CD4-positive, alpha-beta memory T cell (primary cell): Measurements from ENCODE around the gene RTL10. TPM values are rescaled to one million over a fixed set of nuclear protein-coding genes. Genes with fewer than 3 reads are reported as not detected.

Experiments used
- CTCF ChIA-PET: fragments of 350-600 bp; sonication (Branson Sonifier 250); formaldehyde crosslinking; loops from one replicate; lab custom pipeline; 2021; ENCODE audit warnings: inconsistent platforms; ENCODE audit not compliant: partially characterized antibody; lab: Charles Lee
- POLR2A ChIA-PET: fragments of 350-600 bp; sonication (Branson Sonifier 250); formaldehyde crosslinking; loops from one replicate; lab custom pipeline; 2021; ENCODE audit not compliant: partially characterized antibody; lab: Charles Lee
- DNase-seq, 5 donors: peaks; one replicate each; pipeline versions ENCODE4 v3.0.0 to v3.0.0-alpha.2; 2020 to 2022; ENCODE audit warnings: mixed read lengths in 1 of 5
- H3K27ac ChIP-seq: one replicate; pipeline ENCODE4 v1.7.0; 2013; ENCODE audit warnings: low read depth, low read length
- H3K27me3 ChIP-seq: 2 replicates; pipeline ENCODE4 v1.7.0; 2013; ENCODE audit warnings: mild to moderate bottlenecking, low read length, moderate library complexity; ENCODE audit not compliant: insufficient read depth
- H3K36me3 ChIP-seq: 2 replicates; pipeline ENCODE4 v1.7.0; 2013; ENCODE audit warnings: mild to moderate bottlenecking, low read length, moderate library complexity; ENCODE audit not compliant: insufficient read depth
- H3K4me1 ChIP-seq: 2 replicates; pipeline ENCODE4 v1.7.0; 2013; ENCODE audit warnings: mild to moderate bottlenecking, low read length, moderate library complexity; ENCODE audit not compliant: insufficient read depth
- H3K4me3 ChIP-seq, 2 donors: one replicate each; pipeline ENCODE4 v1.7.0; 2013; ENCODE audit warnings: low read length in 2 of 2, mild to moderate bottlenecking in 1 of 2
- H3K9me3 ChIP-seq, 2 donors: one replicate each; pipeline ENCODE4 v1.7.0; 2013; ENCODE audit warnings: low read length in 2 of 2, control low read depth in 1 of 2; ENCODE audit not compliant: control insufficient read depth in 1 of 2
- H3K27ac Mint-ChIP-seq, 7 donors: one replicate each; pipeline ENCODE4 v1.8.0; 2020 to 2021; ENCODE audit warnings: mixed read lengths in 7 of 7, mild to moderate bottlenecking in 6 of 7, inconsistent platforms in 3 of 7, moderate library complexity in 3 of 7
- H3K27me3 Mint-ChIP-seq, 2 donors: one replicate each; pipeline ENCODE4 v1.8.0; 2020 to 2021; ENCODE audit warnings: mixed read lengths in 2 of 2
- H3K36me3 Mint-ChIP-seq, 2 donors: one replicate each; pipeline ENCODE4 v1.8.0; 2020 to 2021; ENCODE audit warnings: mixed read lengths in 2 of 2, inconsistent platforms in 1 of 2, mild to moderate bottlenecking in 1 of 2
- H3K4me1 Mint-ChIP-seq, 4 donors: one replicate each; pipeline ENCODE4 v1.8.0; 2020 to 2021; ENCODE audit warnings: mixed read lengths in 4 of 4, mild to moderate bottlenecking in 1 of 4
- H3K4me3 Mint-ChIP-seq, 8 donors: one replicate each; pipeline ENCODE4 v1.8.0; 2020 to 2021; ENCODE audit warnings: mixed read lengths in 8 of 8, mild to moderate bottlenecking in 7 of 8, moderate library complexity in 6 of 8, inconsistent platforms in 3 of 8
- H3K9me3 Mint-ChIP-seq, 8 donors: one replicate each; pipeline ENCODE4 v1.8.0; 2020 to 2021; ENCODE audit warnings: mixed read lengths in 8 of 8, mild to moderate bottlenecking in 5 of 8, inconsistent platforms in 3 of 8, moderate library complexity in 1 of 8
- intact Hi-C: fragments of 100-400 bp; cut with micrococcal nuclease; formaldehyde crosslinking; loops from one replicate; pipeline ENCODE4 v1.15.1; 2023
- polyA plus RNA-seq, 2 donors: library from polyadenylated mRNA; unstranded; fragments of 300-500 nt; fragmentation: Illumina TruSeq; gene quantifications; one replicate each; pipeline ENCODE4 v1.2.3, GENCODE V29; 2021
- total RNA-seq, 2 experiments: library from RNA; stranded (reverse); gene quantifications; one replicate each; pipeline ENCODE4 v1.2.3, GENCODE V29; 2021

Gene RTL10
- total and polyA plus RNA-seq, 4 experiments from 2014 or later, result 4.3 to 27.6 (median 20.0) TPM

- ChIA-PET POLR2A (no interaction called here), CTCF (no interaction called here)
- Histone ChIP-seq H3K9me3 (no peaks in the 10 kb centered on the region), H3K4me1 (no peaks in the 10 kb centered on the region), H3K27me3 (no peaks in the 10 kb centered on the region), H3K27ac (no peak overlapping the region), H3K4me3 (no peak overlapping the region), H3K36me3 (peaks cover 3% of the 10 kb centered on the region)
- intact Hi-C loops, result no loop called here
- peaks cover 0 to 5% (median 4%) of the 10 kb centered on the region in 4 donors for H3K4me1 Mint-ChIP-seq
- H3K36me3 Mint-ChIP-seq, result peaks cover 2 to 7% of the 10 kb centered on the region in 2 donors
- no peaks in the 10 kb centered on the region for H3K9me3 Mint-ChIP-seq
- no peak overlapping the region for H3K4me3 Mint-ChIP-seq
- no peak for DNase-seq
- H3K27me3 Mint-ChIP-seq, result no peaks in the 10 kb centered on the region
- H3K27ac Mint-ChIP-seq, result no peak overlapping the region
Observed at GRCh38 chr22:19824926-19825339, 29.7 kb downstream of the RTL10 start.

DNA sequence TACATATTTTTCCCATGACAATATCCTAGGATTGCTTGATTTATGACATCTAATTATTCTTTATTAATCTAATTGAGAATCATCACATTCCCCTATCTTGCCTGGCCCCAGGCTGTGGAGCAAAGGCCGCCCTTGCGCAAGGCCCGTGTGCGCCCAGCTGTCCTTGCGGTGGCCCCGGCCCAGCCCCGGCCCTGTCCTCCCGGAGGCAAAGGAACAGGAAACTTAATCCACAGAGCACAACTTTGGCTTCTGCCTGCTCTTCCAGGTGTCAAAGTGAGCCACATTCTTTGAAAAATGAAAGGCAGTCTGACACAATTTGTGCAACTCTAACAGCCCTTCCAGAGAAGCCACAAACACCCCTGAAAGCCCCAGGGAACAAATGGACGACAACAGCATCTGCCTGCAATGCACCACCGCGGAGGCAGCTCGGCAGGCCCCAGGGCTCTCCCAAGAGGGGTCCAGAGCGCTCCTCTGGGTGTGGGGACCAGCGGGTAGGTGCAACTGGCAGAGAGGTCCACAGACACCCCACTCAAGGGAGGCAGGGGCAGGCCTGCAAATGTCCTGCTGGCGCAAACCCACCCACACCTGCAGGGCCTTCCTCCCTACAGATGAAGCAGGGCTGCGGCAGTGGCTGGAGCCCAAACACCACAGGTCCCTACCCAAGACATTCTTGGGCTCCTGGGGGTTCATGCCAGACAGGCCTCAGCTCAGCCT, 30.3 kb downstream of the RTL10 start:
- DNase-seq, result no peak
- Mint-ChIP-seq H3K4me3 (no peak overlapping the region), H3K9me3 (no peaks in the 10 kb centered on the region), H3K4me1 (peaks cover 0 to 5% (median 4%) of the 10 kb centered on the region in 4 donors), H3K27ac (no peak overlapping the region), H3K27me3 (no peaks in the 10 kb centered on the region), H3K36me3 (peaks cover 3 to 7% of the 10 kb centered on the region in 2 donors)
- H3K4me3 ChIP-seq, result no peak overlapping the region
- H3K4me1 ChIP-seq, result no peaks in the 10 kb centered on the region
- no peaks in the 10 kb centered on the region for H3K9me3 ChIP-seq
- intact Hi-C loops, result no loop called here
- no peaks in the 10 kb centered on the region for H3K27me3 ChIP-seq
- no peak overlapping the region for H3K27ac ChIP-seq
- ChIA-PET CTCF (no interaction called here), POLR2A (no interaction called here)
- peaks cover 3% of the 10 kb centered on the region for H3K36me3 ChIP-seq

DNA sequence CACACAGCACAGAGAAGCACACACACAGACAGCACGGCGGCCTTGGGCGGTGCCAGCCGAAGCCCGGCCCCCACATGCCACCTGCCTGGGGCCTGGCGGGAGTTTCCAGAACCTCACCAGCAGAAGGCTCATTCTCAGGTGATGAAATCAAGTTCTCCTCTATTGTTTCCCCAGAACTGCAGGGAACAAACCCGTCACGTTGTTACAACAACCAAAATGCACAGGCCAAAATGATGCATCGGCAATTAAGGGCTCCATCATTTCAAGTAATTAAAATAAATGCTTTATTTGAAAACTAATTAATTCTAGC, 30.8 kb downstream of the RTL10 start:
- ChIA-PET CTCF (no interaction called here), POLR2A (interaction anchor here (1.1 kb wide), 1 partner anchor 32 kb away, joined by 3 read pairs; no protein-coding TSS in a partner anchor)
- H3K36me3 ChIP-seq, result peaks cover 3% of the 10 kb centered on the region
- H3K9me3 ChIP-seq, result no peaks in the 10 kb centered on the region
- intact Hi-C loops, result no loop called here
- Mint-ChIP-seq H3K4me3 (no peak overlapping the region), H3K36me3 (peaks cover 3 to 7% of the 10 kb centered on the region in 2 donors), H3K27me3 (no peaks in the 10 kb centered on the region), H3K4me1 (peaks cover 0 to 5% (median 4%) of the 10 kb centered on the region in 4 donors), H3K27ac (no peak overlapping the region), H3K9me3 (no peaks in the 10 kb centered on the region)
- DNase-seq, result no peak
- no peak overlapping the region for H3K27ac ChIP-seq
- H3K4me1 ChIP-seq, result no peaks in the 10 kb centered on the region
- H3K4me3 ChIP-seq, result no peak overlapping the region
- H3K27me3 ChIP-seq, result no peaks in the 10 kb centered on the region

- Histone ChIP-seq H3K27me3 (no peaks in the 10 kb centered on the region), H3K4me3 (no peak overlapping the region), H3K9me3 (no peaks in the 10 kb centered on the region), H3K27ac (no peak overlapping the region), H3K4me1 (no peaks in the 10 kb centered on the region), H3K36me3 (peaks cover 3% of the 10 kb centered on the region)
- CTCF ChIA-PET, result no interaction called here
- Mint-ChIP-seq H3K27me3 (no peaks in the 10 kb centered on the region), H3K27ac (no peak overlapping the region), H3K9me3 (no peaks in the 10 kb centered on the region), H3K4me3 (no peak overlapping the region), H3K36me3 (peaks cover 3 to 7% of the 10 kb centered on the region in 2 donors), H3K4me1 (peaks cover 0 to 5% (median 4%) of the 10 kb centered on the region in 4 donors)
- intact Hi-C loops, result no loop called here
- no peak for DNase-seq
- POLR2A ChIA-PET, result interaction anchor here (1.1 kb wide), 1 partner anchor 32 kb away, joined by 3 read pairs; no protein-coding TSS in a partner anchor
Observed at GRCh38 chr22:19823191-19823901, 31.3 kb downstream of the RTL10 start.

DNA sequence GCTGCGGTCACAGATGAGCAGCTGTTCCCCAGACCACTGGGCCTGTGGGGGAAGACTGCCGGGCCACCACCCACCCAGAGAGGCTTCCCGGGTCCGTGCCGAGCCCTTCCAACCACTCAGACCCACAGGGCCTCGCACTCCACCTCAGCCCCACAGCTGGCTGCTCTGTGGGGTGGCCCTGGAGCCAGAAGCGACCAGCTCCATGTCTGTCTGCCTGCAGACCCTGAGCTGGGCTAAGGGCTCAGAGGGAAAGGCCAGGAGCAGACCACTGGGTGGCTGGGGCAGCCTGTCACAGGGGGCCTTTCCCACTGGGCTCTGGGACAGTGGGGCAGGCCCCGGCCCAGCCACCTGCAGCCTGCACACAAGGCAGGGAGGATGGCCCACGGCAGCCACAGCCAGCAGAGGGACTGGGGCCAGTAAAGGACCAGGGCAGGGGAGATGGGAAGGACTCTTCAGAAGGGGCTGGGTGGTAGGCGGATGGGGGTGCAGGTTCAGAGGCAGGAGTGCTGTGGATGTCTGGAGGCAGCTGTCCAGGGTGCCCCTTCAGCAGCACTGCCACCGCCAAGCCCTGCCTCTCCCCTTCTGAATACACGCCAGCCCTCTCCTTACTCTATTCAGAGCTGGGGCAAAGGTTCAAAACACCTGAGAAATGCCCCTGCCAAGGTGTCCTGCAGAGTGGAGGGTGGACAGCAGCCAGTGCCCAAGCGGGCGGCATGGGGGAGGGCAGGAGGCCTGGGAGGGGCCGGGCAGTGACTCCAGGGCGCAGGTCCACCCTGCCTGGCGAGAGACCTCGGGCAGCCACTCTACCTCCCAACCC, 32.2 kb downstream of the RTL10 start:
- Mint-ChIP-seq H3K36me3 (peaks cover 1 to 7% of the 10 kb centered on the region in 2 donors), H3K9me3 (no peaks in the 10 kb centered on the region), H3K27me3 (no peaks in the 10 kb centered on the region), H3K4me1 (peaks cover 0 to 5% (median 4%) of the 10 kb centered on the region in 4 donors), H3K4me3 (no peak overlapping the region), H3K27ac (no peak overlapping the region)
- no peak for DNase-seq
- intact Hi-C loops, result no loop called here
- H3K36me3 ChIP-seq, result peaks cover 3% of the 10 kb centered on the region
- ChIA-PET CTCF (no interaction called here), POLR2A (interaction anchor here (1.1 kb wide), 1 partner anchor 33 kb away, joined by 3 read pairs; no protein-coding TSS in a partner anchor)
- H3K9me3 ChIP-seq, result no peaks in the 10 kb centered on the region
- no peak overlapping the region for H3K27ac ChIP-seq
- H3K4me1 ChIP-seq, result no peaks in the 10 kb centered on the region
- H3K27me3 ChIP-seq, result no peaks in the 10 kb centered on the region
- no peak overlapping the region for H3K4me3 ChIP-seq

DNA sequence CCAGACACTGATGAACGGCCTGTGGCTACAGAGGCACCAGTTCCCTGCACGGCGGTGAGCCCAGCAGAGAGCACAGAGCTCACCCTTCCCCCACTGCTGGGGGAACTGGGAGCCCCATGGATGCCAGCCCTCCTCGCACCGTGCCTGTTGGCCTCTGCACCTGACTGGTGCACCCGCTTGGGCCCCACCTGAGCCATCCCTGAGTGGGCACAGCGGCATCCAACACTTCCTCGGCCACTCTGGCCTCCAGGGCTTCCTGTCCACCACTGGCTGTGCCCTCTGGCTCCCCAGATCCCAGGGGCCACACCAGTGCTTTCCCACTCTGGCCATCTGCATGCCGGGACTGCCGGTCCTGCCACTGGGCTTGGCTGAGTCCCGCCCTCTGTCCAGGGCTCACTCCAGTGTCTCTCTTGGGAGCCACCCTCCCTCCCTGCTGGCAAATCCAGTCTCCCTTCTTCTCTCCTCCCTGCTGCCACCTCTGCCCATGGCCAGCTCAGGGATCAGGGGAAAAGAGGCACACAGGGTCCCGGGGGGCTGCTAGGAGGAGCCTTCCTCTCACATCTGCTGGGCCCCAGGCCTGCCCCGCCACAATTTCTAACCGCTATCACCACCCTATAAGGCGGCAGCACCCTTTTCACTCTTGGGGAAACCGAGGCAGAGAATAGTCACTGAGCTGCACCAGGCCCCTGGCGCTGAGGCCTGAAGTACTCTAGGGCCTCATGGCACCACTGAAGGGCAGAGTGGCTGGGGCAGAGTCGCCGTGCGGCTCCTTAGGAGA, 33.0 kb downstream of the RTL10 start:
- Mint-ChIP-seq H3K4me1 (peaks cover 0 to 5% (median 3%) of the 10 kb centered on the region in 4 donors), H3K4me3 (no peak overlapping the region), H3K27ac (peak overlapping the region in 1 of 7 donors; percentile 6), H3K36me3 (peaks cover 1 to 6% of the 10 kb centered on the region in 2 donors), H3K9me3 (no peaks in the 10 kb centered on the region), H3K27me3 (no peaks in the 10 kb centered on the region)
- no peak for DNase-seq
- Histone ChIP-seq H3K36me3 (peaks cover 3% of the 10 kb centered on the region), H3K4me3 (no peak overlapping the region), H3K4me1 (no peaks in the 10 kb centered on the region), H3K27ac (no peak overlapping the region), H3K9me3 (no peaks in the 10 kb centered on the region), H3K27me3 (no peaks in the 10 kb centered on the region)
- intact Hi-C loops, result no loop called here
- ChIA-PET POLR2A (interaction anchor here (0.6 kb wide), 1 partner anchor 75 kb away, joined by 3 read pairs; no protein-coding TSS in a partner anchor), CTCF (no interaction called here)
